CD4-positive, alpha-beta T cell (primary cell): ENCODE data around the gene GPRC5A. TPM values are rescaled to one million over a fixed set of nuclear protein-coding genes. Genes with fewer than 3 reads are reported as not detected.
A peak's percentile ranks its signal among the peaks of the same experiment; 100 is the strongest.

Experiments used
- ATAC-seq: fragments of 200-7000 bp; cut with Tn5 transposase; one replicate; pipeline ENCODE4 v1.10.0; 2022; ENCODE audit warnings: mild to moderate bottlenecking; ENCODE audit not compliant: poor library complexity
- CTCF ChIA-PET: fragments of 350-600 bp; sonication (Branson Sonifier 250); formaldehyde crosslinking; loops from one replicate; lab custom pipeline; 2021; ENCODE audit warnings: antibody characterized with exemption, inconsistent platforms; lab: Charles Lee
- POLR2A ChIA-PET: fragments of 350-600 bp; sonication (Branson Sonifier 250); formaldehyde crosslinking; loops from one replicate; lab custom pipeline; 2021; ENCODE audit warnings: antibody characterized with exemption, inconsistent platforms; lab: Charles Lee
- DNase-seq, 14 experiments: peaks; one replicate each; pipeline ENCODE4 v3.0.0-alpha.2; 2013 to 2020; ENCODE audit warnings: mixed read lengths in 2 of 14
- H3K27ac ChIP-seq, 2 donors: one replicate each; pipeline versions ENCODE4 v1.5.1 to v1.7.0; 2013; ENCODE audit warnings: low read length in 2 of 2, low read depth in 1 of 2, mild to moderate bottlenecking in 1 of 2
- H3K27me3 ChIP-seq, 2 experiments: 1 replicate in 1 of 2; 2 replicates in 1 of 2; pipeline versions ENCODE4 v1.6.1 to v1.7.0; 2013; ENCODE audit warnings: low read length in 2 of 2, control low read depth in 1 of 2, mild to moderate bottlenecking in 1 of 2, moderate library complexity in 1 of 2; ENCODE audit not compliant: insufficient read depth in 2 of 2, control insufficient read depth in 1 of 2
- H3K36me3 ChIP-seq: one replicate; pipeline ENCODE4 v1.6.1; 2013; ENCODE audit warnings: low read length, control low read depth; ENCODE audit not compliant: insufficient read depth
- H3K4me1 ChIP-seq: one replicate; pipeline ENCODE4 v1.6.1; 2013; ENCODE audit warnings: low read length, control low read depth; ENCODE audit not compliant: insufficient read depth
- H3K4me3 ChIP-seq: one replicate; pipeline ENCODE4 v1.5.1; 2013; ENCODE audit warnings: mild to moderate bottlenecking, low read length, moderate library complexity
- H3K9me3 ChIP-seq, 2 experiments: 1 replicate in 1 of 2; 2 replicates in 1 of 2; pipeline versions ENCODE4 v1.6.1 to v1.7.0; 2013; ENCODE audit warnings: low read length in 2 of 2, mild to moderate bottlenecking in 2 of 2, control low read depth in 1 of 2, moderate library complexity in 1 of 2; ENCODE audit not compliant: control insufficient read depth in 1 of 2, insufficient read depth in 1 of 2
- H3K27ac Mint-ChIP-seq: one replicate; pipeline ENCODE4 v1.8.0; 2020; ENCODE audit warnings: mixed read lengths
- H3K27me3 Mint-ChIP-seq: one replicate; pipeline ENCODE4 v1.8.0; 2021; ENCODE audit warnings: mixed read lengths
- H3K36me3 Mint-ChIP-seq: one replicate; pipeline ENCODE4 v1.8.0; 2021; ENCODE audit warnings: low read depth, mixed read lengths
- H3K4me1 Mint-ChIP-seq: one replicate; pipeline ENCODE4 v1.8.0; 2021; ENCODE audit warnings: low read depth, mixed read lengths
- H3K4me3 Mint-ChIP-seq: one replicate; pipeline ENCODE4 v1.8.0; 2020; ENCODE audit warnings: mild to moderate bottlenecking, mixed read lengths
- H3K9me3 Mint-ChIP-seq: one replicate; pipeline ENCODE4 v1.8.0; 2020; ENCODE audit warnings: mixed read lengths
- intact Hi-C, 2 experiments: fragments of 100-400 bp; cut with DNase I in 1 of 2; cut with micrococcal nuclease in 1 of 2; formaldehyde crosslinking; loops; one replicate each; pipeline versions ENCODE4 v1.15.1 to v1.9.0; 2023 to 2025; cut with DNase I, micrococcal nuclease
- total RNA-seq, 174 experiments: library from RNA in 2 of 174; stranded (reverse) in 2 of 174; gene quantifications; one replicate each; pipeline ENCODE4 v1.2.3 and lab custom pipeline; 2021 to 2026
- TF ChIP-seq, protein P1 (sequence below): fragments of 200-600 bp; IDR thresholded peaks from one replicate; pipeline ENCODE4 v1.8.0; 2022; ENCODE audit warnings: antibody characterized with exemption, mild to moderate bottlenecking

GPRC5A gene
- total RNA-seq, 2 experiments from 2014 or later = 0.14 to 0.47 TPM

DNA sequence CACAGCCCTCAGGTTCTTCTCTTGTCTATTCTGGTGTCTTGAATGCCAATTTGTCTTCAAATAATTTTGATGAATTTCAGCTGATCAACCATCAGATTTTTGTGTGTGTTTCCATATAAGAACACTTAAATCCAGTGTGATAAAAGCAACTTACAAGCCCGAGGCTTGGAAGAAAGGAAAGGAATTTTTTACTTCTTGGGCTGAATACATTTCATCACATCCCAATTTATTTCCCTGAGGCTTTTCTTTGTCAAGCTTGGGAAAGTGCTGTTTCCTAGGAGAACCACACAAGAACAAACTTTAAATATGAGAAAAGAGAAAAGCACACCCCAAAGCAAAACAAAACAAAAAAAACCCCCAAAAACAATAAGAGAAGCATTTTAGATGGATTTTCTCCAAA lies 34.0 kb downstream of the GPRC5A start:
- Histone ChIP-seq H3K4me3 (no peak overlapping the region), H3K36me3 (no peaks in the 10 kb centered on the region), H3K4me1 (no peaks in the 10 kb centered on the region), H3K9me3 (peaks cover 0 to 3% of the 10 kb centered on the region in 2 experiments), H3K27me3 (no peaks in the 10 kb centered on the region), H3K27ac (no peak overlapping the region)
- intact Hi-C loops = no loop called here
- no peak overlapping the region for H3K27ac Mint-ChIP-seq
- no peak for ATAC-seq
- CTCF ChIA-PET = no interaction called here
- no peak overlapping the region for H3K4me3 Mint-ChIP-seq
- no peaks in the 10 kb centered on the region for H3K36me3 Mint-ChIP-seq
- H3K9me3 Mint-ChIP-seq = no peaks in the 10 kb centered on the region
- POLR2A ChIA-PET = no interaction called here
- no peaks in the 10 kb centered on the region for H3K4me1 Mint-ChIP-seq
- no peak for DNase-seq
- TF ChIP-seq, protein P1, sequence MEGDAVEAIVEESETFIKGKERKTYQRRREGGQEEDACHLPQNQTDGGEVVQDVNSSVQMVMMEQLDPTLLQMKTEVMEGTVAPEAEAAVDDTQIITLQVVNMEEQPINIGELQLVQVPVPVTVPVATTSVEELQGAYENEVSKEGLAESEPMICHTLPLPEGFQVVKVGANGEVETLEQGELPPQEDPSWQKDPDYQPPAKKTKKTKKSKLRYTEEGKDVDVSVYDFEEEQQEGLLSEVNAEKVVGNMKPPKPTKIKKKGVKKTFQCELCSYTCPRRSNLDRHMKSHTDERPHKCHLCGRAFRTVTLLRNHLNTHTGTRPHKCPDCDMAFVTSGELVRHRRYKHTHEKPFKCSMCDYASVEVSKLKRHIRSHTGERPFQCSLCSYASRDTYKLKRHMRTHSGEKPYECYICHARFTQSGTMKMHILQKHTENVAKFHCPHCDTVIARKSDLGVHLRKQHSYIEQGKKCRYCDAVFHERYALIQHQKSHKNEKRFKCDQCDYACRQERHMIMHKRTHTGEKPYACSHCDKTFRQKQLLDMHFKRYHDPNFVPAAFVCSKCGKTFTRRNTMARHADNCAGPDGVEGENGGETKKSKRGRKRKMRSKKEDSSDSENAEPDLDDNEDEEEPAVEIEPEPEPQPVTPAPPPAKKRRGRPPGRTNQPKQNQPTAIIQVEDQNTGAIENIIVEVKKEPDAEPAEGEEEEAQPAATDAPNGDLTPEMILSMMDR = no peak
- H3K27me3 Mint-ChIP-seq = no peaks in the 10 kb centered on the region

DNA sequence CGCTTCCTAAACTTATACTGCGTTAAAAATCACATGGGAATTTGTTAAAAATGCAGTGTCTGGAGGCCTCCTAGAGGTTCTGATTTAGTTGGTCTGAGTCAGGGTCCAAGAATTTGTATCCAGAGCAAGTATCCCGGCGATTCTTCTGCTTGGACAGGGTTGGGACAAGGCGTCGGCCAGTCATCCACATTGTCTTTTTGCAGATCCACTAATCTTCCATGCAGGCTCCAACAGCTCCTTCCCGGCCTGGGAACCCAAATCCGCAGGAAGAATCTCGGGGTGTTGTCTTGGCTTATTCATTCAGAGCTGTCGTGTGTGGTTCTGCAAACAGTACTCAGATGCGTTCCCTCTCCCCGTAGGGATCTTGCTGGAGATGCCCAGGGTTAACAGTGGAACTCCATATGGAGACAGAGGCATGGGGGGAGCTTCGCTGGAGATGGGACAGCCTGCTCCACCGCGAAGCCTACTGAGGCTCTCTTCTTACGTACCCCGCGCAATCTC lies 35.3 kb downstream of the GPRC5A start:
- no peak overlapping the region for H3K27ac ChIP-seq
- CTCF ChIA-PET = no interaction called here

GRCh38 chr12:12927211-12928079 lies 36.1 kb downstream of the GPRC5A start:
- Histone ChIP-seq H3K27ac (no peak overlapping the region), H3K4me1 (no peaks in the 10 kb centered on the region), H3K36me3 (no peaks in the 10 kb centered on the region), H3K4me3 (peak overlapping the region; percentile 27), H3K27me3 (no peaks in the 10 kb centered on the region), H3K9me3 (peaks cover 0 to 3% of the 10 kb centered on the region in 2 experiments)
- Mint-ChIP-seq H3K9me3 (no peaks in the 10 kb centered on the region), H3K4me3 (peak overlapping the region; percentile 38), H3K27ac (no peak overlapping the region), H3K36me3 (no peaks in the 10 kb centered on the region), H3K27me3 (no peaks in the 10 kb centered on the region), H3K4me1 (no peaks in the 10 kb centered on the region)
- TF ChIP-seq, protein P1 = no peak
- POLR2A ChIA-PET = no interaction called here
- intact Hi-C loops = no loop called here
- peak; percentile 43 for ATAC-seq
- CTCF ChIA-PET = no interaction called here
- DNase-seq = peak; percentile 7 to 71 (median 38)

More for the DNA sequence above, 35.3 kb downstream of the GPRC5A start:
- Mint-ChIP-seq H3K27ac (no peak overlapping the region), H3K27me3 (no peaks in the 10 kb centered on the region), H3K4me3 (no peak overlapping the region), H3K36me3 (no peaks in the 10 kb centered on the region), H3K9me3 (no peaks in the 10 kb centered on the region), H3K4me1 (no peaks in the 10 kb centered on the region)
- H3K4me1 ChIP-seq = no peaks in the 10 kb centered on the region
- no peak for DNase-seq
- no peak overlapping the region for H3K4me3 ChIP-seq
- H3K36me3 ChIP-seq = no peaks in the 10 kb centered on the region
- POLR2A ChIA-PET = no interaction called here
- no peak for ATAC-seq
- TF ChIP-seq, protein P1 = no peak
- peaks cover 0 to 3% of the 10 kb centered on the region in 2 experiments for H3K9me3 ChIP-seq
- intact Hi-C loops = no loop called here
- H3K27me3 ChIP-seq = no peaks in the 10 kb centered on the region
